HG02852 (cell line): ENCODE results near the gene GMEB1.
"Not testable (repeated sequence)": the region's sequence is repeated elsewhere in the genome, so short reads cannot be mapped to it uniquely, and the experiment has no call there.

ENCODE experiments used
- ATAC-seq: cut with Tn5 transposase; IDR thresholded peaks from one replicate; pipeline ENCODE4 v1.9.1; 2021; ENCODE audit warnings: mild to moderate bottlenecking, moderate library complexity; ENCODE audit not compliant: unreplicated experiment

The GMEB1 gene

GRCh38 chr1:28671254-28671780 lies 2.7 kb downstream of the GMEB1 start:
- ATAC-seq = no peak

- ATAC-seq = not testable (repeated sequence)
Observed at GRCh38 chr1:28672971-28673370, 4.4 kb downstream of the GMEB1 start.

- ATAC-seq = no peak
Observed at GRCh38 chr1:28675924-28676257, 7.3 kb downstream of the GMEB1 start.

GRCh38 chr1:28680151-28680550 lies 11.6 kb downstream of the GMEB1 start:
- no peak for ATAC-seq

- ATAC-seq = no peak
Observed at GRCh38 chr1:28682840-28683239, 14.3 kb downstream of the GMEB1 start.

- ATAC-seq = no peak
Observed at GRCh38 chr1:28684937-28685336, 16.4 kb downstream of the GMEB1 start.

- ATAC-seq = not testable (repeated sequence)
Observed at GRCh38 chr1:28691627-28692026, 23.0 kb downstream of the GMEB1 start.

- ATAC-seq = no peak
Observed at GRCh38 chr1:28703629-28704028, 35.0 kb downstream of the GMEB1 start.

- ATAC-seq = no peak
Observed at GRCh38 chr1:28716336-28716735, 47.8 kb downstream of the GMEB1 start.

- ATAC-seq = no peak
Observed at GRCh38 chr1:28718166-28718565, 49.6 kb downstream of the GMEB1 start.

GRCh38 chr1:28718586-28719331 lies 50.2 kb downstream of the GMEB1 start:
- ATAC-seq = no peak

- no peak for ATAC-seq
Observed at GRCh38 chr1:28719332-28719619, 50.7 kb downstream of the GMEB1 start.

- ATAC-seq = no peak
Observed at GRCh38 chr1:28720376-28720775, 51.8 kb downstream of the GMEB1 start.

- ATAC-seq = not testable (repeated sequence)
Observed at GRCh38 chr1:28721927-28722326, 53.3 kb downstream of the GMEB1 start.

GRCh38 chr1:28725365-28725764 lies 56.8 kb downstream of the GMEB1 start:
- not testable (repeated sequence) for ATAC-seq

GRCh38 chr1:28735961-28736449 lies 67.4 kb downstream of the GMEB1 start:
- no peak for ATAC-seq

- peak; percentile 81 for ATAC-seq
Observed at GRCh38 chr1:28736450-28737306, 68.1 kb downstream of the GMEB1 start, which contains the start of gene YTHDF2. YTHDF2 (plus strand) TSS chr1:28736940; CDS start chr1:28737121, 181 bp downstream.

- ATAC-seq = peak; percentile 20
Observed at GRCh38 chr1:28737307-28738132, 68.9 kb downstream of the GMEB1 start.

GRCh38 chr1:28740118-28740517 lies 71.5 kb downstream of the GMEB1 start:
- ATAC-seq = no peak

GRCh38 chr1:28744184-28744583 lies 75.6 kb downstream of the GMEB1 start:
- ATAC-seq = no peak

- ATAC-seq = no peak
Observed at GRCh38 chr1:28745653-28746173, 77.1 kb downstream of the GMEB1 start.
